ENCODE measurements around the gene RPS6KB2. TPM values are rescaled to one million over a fixed set of nuclear protein-coding genes. Genes with fewer than 3 reads are reported as not detected.
"Not testable (repeated sequence)": the region's sequence is repeated elsewhere in the genome, so short reads cannot be mapped to it uniquely, and the experiment has no call there.

The RPS6KB2 gene
- total and polyA plus RNA-seq, 2 experiments from 2014 or later, result 29.5 to 41.3 TPM

DNA sequence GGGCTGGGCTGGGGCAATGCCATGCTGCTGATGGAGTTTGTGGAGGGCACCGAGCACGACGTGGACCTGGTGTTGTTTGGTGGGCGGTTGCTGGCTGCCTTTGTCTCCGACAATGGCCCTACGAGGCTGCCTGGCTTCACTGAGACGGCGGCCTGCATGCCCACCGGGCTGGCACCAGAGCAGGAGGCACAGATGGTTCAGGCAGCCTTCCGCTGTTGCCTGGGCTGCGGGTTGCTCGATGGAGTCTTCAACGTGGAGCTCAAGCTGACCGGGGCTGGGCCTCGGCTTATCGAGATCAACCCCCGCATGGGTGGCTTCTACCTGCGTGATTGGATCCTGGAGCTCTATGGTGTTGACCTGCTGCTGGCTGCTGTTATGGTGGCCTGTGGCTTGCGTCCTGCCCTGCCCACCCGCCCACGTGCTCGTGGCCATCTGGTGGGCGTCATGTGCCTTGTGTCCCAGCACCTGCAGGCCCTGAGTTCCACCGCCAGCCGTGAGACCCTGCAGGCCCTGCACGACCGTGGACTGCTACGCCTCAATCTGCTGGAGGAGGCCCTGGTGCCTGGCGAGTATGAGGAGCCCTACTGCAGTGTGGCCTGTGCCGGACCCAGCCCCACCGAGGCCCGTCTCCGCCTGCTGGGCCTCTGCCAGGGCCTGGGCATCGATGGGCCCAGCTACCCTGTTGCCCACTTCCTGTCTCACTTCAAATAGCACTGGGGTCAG is 4.2 kb upstream of the RPS6KB2 start (continued):
- TF ChIP-seq, protein P1, sequence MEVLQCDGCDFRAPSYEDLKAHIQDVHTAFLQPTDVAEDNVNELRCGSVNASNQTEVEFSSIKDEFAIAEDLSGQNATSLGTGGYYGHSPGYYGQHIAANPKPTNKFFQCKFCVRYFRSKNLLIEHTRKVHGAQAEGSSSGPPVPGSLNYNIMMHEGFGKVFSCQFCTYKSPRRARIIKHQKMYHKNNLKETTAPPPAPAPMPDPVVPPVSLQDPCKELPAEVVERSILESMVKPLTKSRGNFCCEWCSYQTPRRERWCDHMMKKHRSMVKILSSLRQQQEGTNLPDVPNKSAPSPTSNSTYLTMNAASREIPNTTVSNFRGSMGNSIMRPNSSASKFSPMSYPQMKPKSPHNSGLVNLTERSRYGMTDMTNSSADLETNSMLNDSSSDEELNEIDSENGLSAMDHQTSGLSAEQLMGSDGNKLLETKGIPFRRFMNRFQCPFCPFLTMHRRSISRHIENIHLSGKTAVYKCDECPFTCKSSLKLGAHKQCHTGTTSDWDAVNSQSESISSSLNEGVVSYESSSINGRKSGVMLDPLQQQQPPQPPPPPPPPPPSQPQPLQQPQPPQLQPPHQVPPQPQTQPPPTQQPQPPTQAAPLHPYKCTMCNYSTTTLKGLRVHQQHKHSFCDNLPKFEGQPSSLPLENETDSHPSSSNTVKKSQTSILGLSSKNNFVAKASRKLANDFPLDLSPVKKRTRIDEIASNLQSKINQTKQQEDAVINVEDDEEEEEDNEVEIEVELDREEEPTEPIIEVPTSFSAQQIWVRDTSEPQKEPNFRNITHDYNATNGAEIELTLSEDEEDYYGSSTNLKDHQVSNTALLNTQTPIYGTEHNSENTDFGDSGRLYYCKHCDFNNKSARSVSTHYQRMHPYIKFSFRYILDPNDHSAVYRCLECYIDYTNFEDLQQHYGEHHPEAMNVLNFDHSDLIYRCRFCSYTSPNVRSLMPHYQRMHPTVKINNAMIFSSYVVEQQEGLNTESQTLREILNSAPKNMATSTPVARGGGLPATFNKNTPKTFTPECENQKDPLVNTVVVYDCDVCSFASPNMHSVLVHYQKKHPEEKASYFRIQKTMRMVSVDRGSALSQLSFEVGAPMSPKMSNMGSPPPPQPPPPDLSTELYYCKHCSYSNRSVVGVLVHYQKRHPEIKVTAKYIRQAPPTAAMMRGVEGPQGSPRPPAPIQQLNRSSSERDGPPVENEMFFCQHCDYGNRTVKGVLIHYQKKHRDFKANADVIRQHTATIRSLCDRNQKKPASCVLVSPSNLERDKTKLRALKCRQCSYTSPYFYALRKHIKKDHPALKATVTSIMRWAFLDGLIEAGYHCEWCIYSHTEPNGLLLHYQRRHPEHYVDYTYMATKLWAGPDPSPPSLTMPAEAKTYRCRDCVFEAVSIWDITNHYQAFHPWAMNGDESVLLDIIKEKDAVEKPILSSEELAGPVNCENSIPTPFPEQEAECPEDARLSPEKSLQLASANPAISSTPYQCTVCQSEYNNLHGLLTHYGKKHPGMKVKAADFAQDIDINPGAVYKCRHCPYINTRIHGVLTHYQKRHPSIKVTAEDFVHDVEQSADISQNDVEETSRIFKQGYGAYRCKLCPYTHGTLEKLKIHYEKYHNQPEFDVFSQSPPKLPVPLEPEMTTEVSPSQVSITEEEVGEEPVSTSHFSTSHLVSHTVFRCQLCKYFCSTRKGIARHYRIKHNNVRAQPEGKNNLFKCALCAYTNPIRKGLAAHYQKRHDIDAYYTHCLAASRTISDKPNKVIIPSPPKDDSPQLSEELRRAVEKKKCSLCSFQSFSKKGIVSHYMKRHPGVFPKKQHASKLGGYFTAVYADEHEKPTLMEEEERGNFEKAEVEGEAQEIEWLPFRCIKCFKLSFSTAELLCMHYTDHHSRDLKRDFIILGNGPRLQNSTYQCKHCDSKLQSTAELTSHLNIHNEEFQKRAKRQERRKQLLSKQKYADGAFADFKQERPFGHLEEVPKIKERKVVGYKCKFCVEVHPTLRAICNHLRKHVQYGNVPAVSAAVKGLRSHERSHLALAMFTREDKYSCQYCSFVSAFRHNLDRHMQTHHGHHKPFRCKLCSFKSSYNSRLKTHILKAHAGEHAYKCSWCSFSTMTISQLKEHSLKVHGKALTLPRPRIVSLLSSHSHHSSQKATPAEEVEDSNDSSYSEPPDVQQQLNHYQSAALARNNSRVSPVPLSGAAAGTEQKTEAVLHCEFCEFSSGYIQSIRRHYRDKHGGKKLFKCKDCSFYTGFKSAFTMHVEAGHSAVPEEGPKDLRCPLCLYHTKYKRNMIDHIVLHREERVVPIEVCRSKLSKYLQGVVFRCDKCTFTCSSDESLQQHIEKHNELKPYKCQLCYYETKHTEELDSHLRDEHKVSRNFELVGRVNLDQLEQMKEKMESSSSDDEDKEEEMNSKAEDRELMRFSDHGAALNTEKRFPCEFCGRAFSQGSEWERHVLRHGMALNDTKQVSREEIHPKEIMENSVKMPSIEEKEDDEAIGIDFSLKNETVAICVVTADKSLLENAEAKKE (CRISPR knock-in tag; IDR thresholded peaks at IDR 0.05), result no peak
- no peak for TF ChIP-seq CTCF (conservative IDR thresholded peaks at IDR 0.05; ENCODE audit: low read depth in 2 of 2)
- TF ChIP-seq POLR2AphosphoS5 (IDR thresholded peaks at IDR 0.05; ENCODE audit: low read depth), result no peak

GRCh38 chr11:67427364-67427859 is 882 bp upstream of the RPS6KB2 start:
- not testable (repeated sequence) for H3K4me1 ChIP-seq (ENCODE audit: insufficient read depth); H3K4me1 Mint-ChIP-seq; DNase-seq (ENCODE audit: low spot score); H3K36me3 ChIP-seq (ENCODE audit: insufficient read depth); ATAC-seq; H3K9me2 ChIP-seq (ENCODE audit: insufficient read depth); H3K9me3 Mint-ChIP-seq; H4K20me1 ChIP-seq (replicated peaks; ENCODE audit: insufficient read depth); H3K27me3 ChIP-seq (ENCODE audit: insufficient read depth)
- Histone ChIP-seq H3K27ac (ENCODE audit: low read depth) (peak overlapping the region; percentile 75), H2AFZ (peak overlapping the region; percentile 66), H3K4me3 (peak overlapping the region; percentile 99), H3F3A (replicated peaks; ENCODE audit: low read depth) (peaks cover 13% of the 10 kb centered on the region; the same call in 1 of the 2 replicates), H3K4me2 (peak overlapping the region; percentile 98), H3K79me2 (replicated peaks; ENCODE audit: insufficient read depth) (peaks cover 11% of the 10 kb centered on the region)
- H3K27ac Mint-ChIP-seq, result peak overlapping the region; percentile 93
- H3K4me3 Mint-ChIP-seq, result peak overlapping the region; percentile 92
- H3K36me3 Mint-ChIP-seq (ENCODE audit: low read depth), result peaks cover 12% of the 10 kb centered on the region
- peaks cover 23% of the 10 kb centered on the region for H3K27me3 Mint-ChIP-seq (ENCODE audit: insufficient read depth, low read depth, poor library complexity)
